ENCODE data around the gene GSG1L2.

GRCh38 chr17:9862220-9862619 lies 40.3 kb upstream of the GSG1L2 start:
- TF ChIP-seq POLR2A (IDR thresholded peaks at IDR 0.05) (no peak), CTCF (IDR thresholded peaks at IDR 0.05) (no peak)
